ENCODE data around the gene RNU5D-1.

GRCh38 chr1:44759077-44759476 is 28.1 kb upstream of the RNU5D-1 start:
- TF ChIP-seq POLR2A (IDR thresholded peaks at IDR 0.05; ENCODE audit: low read depth, low read length) (no peak), TAF1 (IDR thresholded peaks at IDR 0.05; ENCODE audit: borderline replicate concordance, low read depth, low read length) (no peak), POLR2AphosphoS5 (IDR thresholded peaks at IDR 0.05; ENCODE audit: low read depth, low read length) (no peak)
